ENCODE results near the gene RALGAPB. TPM values are rescaled to one million over a fixed set of nuclear protein-coding genes. Genes with fewer than 3 reads are reported as not detected.

The RALGAPB gene
- total and polyA plus RNA-seq, 2 experiments from 2014 or later: 10.2 to 40.4 TPM

DNA sequence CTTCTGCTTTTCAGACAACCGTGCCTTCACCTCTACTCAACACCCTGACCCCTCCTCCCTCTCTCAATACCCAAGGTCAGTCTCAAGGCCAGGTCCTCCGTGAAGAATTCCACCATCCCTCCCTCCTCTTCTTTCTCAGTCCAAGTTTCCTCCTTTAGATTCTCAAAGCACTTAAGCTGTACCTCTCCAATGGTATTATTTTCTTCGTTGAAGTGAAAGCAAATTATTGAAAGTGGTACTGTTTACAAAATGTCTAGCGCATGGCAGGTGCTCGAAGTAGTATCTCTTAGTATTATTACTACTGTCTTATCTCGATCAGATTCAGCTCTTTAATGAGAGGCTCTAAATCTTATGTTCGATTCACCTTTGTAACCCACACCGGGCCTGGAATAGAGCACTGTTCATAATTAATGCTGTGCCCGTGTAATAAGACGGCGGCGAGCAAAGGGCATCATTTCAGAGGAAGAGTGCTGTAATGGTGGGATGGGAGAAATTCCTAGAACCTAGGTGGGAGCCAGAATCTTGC lies 593 bp upstream of the RALGAPB start:
- Histone ChIP-seq H3K27ac (ENCODE audit: low read depth) (peak overlapping the region; percentile 65), H3K79me2 (replicated peaks; ENCODE audit: insufficient read depth) (peaks cover 40% of the 10 kb centered on the region), H3K4me3 (peak overlapping the region; percentile 55), H3K9me2 (ENCODE audit: insufficient read depth) (no peaks in the 10 kb centered on the region), H3F3A (replicated peaks; ENCODE audit: low read depth) (no peaks in the 10 kb centered on the region), H2AFZ (no peak overlapping the region), H3K4me2 (peak overlapping the region; percentile 74), H3K27me3 (ENCODE audit: insufficient read depth) (no peaks in the 10 kb centered on the region), H4K20me1 (replicated peaks; ENCODE audit: insufficient read depth) (peaks cover 15% of the 10 kb centered on the region), H3K36me3 (ENCODE audit: insufficient read depth) (no peaks in the 10 kb centered on the region), H3K4me1 (ENCODE audit: insufficient read depth) (peaks cover 9% of the 10 kb centered on the region)
- H3K9me3 Mint-ChIP-seq: no peaks in the 10 kb centered on the region; the same call in 2 of the 3 replicates
- peak; percentile 43 for DNase-seq (ENCODE audit: low spot score)
- H3K27me3 Mint-ChIP-seq (ENCODE audit: insufficient read depth, low read depth, poor library complexity): peaks cover 4% of the 10 kb centered on the region
- TF ChIP-seq ZNF331 (CRISPR knock-in tag; IDR thresholded peaks at IDR 0.05; ENCODE audit: low read depth) (no peak), EZH2 (IDR thresholded peaks at IDR 0.05; ENCODE audit: low read depth, unreplicated experiment) (no peak), ZNF114 (CRISPR knock-in tag; IDR thresholded peaks at IDR 0.05) (no peak), JUNB (IDR thresholded peaks at IDR 0.05; ENCODE audit: unreplicated experiment) (no peak), POLR2AphosphoS5 (IDR thresholded peaks at IDR 0.05; ENCODE audit: low read depth) (no peak), NANOG (IDR thresholded peaks at IDR 0.05; ENCODE audit: borderline replicate concordance) (no peak), EZH2phosphoT487 (IDR thresholded peaks at IDR 0.05; ENCODE audit: unreplicated experiment) (no peak), STAT1 (IDR thresholded peaks at IDR 0.05; ENCODE audit: unreplicated experiment) (no peak)
- TF ChIP-seq, protein P1, sequence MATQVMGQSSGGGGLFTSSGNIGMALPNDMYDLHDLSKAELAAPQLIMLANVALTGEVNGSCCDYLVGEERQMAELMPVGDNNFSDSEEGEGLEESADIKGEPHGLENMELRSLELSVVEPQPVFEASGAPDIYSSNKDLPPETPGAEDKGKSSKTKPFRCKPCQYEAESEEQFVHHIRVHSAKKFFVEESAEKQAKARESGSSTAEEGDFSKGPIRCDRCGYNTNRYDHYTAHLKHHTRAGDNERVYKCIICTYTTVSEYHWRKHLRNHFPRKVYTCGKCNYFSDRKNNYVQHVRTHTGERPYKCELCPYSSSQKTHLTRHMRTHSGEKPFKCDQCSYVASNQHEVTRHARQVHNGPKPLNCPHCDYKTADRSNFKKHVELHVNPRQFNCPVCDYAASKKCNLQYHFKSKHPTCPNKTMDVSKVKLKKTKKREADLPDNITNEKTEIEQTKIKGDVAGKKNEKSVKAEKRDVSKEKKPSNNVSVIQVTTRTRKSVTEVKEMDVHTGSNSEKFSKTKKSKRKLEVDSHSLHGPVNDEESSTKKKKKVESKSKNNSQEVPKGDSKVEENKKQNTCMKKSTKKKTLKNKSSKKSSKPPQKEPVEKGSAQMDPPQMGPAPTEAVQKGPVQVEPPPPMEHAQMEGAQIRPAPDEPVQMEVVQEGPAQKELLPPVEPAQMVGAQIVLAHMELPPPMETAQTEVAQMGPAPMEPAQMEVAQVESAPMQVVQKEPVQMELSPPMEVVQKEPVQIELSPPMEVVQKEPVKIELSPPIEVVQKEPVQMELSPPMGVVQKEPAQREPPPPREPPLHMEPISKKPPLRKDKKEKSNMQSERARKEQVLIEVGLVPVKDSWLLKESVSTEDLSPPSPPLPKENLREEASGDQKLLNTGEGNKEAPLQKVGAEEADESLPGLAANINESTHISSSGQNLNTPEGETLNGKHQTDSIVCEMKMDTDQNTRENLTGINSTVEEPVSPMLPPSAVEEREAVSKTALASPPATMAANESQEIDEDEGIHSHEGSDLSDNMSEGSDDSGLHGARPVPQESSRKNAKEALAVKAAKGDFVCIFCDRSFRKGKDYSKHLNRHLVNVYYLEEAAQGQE (IDR thresholded peaks at IDR 0.05; ENCODE audit: unreplicated experiment): no peak
- TF ChIP-seq, protein P2, sequence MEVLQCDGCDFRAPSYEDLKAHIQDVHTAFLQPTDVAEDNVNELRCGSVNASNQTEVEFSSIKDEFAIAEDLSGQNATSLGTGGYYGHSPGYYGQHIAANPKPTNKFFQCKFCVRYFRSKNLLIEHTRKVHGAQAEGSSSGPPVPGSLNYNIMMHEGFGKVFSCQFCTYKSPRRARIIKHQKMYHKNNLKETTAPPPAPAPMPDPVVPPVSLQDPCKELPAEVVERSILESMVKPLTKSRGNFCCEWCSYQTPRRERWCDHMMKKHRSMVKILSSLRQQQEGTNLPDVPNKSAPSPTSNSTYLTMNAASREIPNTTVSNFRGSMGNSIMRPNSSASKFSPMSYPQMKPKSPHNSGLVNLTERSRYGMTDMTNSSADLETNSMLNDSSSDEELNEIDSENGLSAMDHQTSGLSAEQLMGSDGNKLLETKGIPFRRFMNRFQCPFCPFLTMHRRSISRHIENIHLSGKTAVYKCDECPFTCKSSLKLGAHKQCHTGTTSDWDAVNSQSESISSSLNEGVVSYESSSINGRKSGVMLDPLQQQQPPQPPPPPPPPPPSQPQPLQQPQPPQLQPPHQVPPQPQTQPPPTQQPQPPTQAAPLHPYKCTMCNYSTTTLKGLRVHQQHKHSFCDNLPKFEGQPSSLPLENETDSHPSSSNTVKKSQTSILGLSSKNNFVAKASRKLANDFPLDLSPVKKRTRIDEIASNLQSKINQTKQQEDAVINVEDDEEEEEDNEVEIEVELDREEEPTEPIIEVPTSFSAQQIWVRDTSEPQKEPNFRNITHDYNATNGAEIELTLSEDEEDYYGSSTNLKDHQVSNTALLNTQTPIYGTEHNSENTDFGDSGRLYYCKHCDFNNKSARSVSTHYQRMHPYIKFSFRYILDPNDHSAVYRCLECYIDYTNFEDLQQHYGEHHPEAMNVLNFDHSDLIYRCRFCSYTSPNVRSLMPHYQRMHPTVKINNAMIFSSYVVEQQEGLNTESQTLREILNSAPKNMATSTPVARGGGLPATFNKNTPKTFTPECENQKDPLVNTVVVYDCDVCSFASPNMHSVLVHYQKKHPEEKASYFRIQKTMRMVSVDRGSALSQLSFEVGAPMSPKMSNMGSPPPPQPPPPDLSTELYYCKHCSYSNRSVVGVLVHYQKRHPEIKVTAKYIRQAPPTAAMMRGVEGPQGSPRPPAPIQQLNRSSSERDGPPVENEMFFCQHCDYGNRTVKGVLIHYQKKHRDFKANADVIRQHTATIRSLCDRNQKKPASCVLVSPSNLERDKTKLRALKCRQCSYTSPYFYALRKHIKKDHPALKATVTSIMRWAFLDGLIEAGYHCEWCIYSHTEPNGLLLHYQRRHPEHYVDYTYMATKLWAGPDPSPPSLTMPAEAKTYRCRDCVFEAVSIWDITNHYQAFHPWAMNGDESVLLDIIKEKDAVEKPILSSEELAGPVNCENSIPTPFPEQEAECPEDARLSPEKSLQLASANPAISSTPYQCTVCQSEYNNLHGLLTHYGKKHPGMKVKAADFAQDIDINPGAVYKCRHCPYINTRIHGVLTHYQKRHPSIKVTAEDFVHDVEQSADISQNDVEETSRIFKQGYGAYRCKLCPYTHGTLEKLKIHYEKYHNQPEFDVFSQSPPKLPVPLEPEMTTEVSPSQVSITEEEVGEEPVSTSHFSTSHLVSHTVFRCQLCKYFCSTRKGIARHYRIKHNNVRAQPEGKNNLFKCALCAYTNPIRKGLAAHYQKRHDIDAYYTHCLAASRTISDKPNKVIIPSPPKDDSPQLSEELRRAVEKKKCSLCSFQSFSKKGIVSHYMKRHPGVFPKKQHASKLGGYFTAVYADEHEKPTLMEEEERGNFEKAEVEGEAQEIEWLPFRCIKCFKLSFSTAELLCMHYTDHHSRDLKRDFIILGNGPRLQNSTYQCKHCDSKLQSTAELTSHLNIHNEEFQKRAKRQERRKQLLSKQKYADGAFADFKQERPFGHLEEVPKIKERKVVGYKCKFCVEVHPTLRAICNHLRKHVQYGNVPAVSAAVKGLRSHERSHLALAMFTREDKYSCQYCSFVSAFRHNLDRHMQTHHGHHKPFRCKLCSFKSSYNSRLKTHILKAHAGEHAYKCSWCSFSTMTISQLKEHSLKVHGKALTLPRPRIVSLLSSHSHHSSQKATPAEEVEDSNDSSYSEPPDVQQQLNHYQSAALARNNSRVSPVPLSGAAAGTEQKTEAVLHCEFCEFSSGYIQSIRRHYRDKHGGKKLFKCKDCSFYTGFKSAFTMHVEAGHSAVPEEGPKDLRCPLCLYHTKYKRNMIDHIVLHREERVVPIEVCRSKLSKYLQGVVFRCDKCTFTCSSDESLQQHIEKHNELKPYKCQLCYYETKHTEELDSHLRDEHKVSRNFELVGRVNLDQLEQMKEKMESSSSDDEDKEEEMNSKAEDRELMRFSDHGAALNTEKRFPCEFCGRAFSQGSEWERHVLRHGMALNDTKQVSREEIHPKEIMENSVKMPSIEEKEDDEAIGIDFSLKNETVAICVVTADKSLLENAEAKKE (CRISPR knock-in tag; IDR thresholded peaks at IDR 0.05): no peak
- TF ChIP-seq, protein P3, sequence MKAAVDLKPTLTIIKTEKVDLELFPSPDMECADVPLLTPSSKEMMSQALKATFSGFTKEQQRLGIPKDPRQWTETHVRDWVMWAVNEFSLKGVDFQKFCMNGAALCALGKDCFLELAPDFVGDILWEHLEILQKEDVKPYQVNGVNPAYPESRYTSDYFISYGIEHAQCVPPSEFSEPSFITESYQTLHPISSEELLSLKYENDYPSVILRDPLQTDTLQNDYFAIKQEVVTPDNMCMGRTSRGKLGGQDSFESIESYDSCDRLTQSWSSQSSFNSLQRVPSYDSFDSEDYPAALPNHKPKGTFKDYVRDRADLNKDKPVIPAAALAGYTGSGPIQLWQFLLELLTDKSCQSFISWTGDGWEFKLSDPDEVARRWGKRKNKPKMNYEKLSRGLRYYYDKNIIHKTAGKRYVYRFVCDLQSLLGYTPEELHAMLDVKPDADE (IDR thresholded peaks at IDR 0.05): no peak
- peak overlapping the region; percentile 86 for H3K4me3 Mint-ChIP-seq
- peak overlapping the region; percentile 98 for H3K27ac Mint-ChIP-seq
- ATAC-seq: no peak; the same call in 2 of the 3 replicates
- H3K4me1 Mint-ChIP-seq: peaks cover 14% of the 10 kb centered on the region
- H3K36me3 Mint-ChIP-seq (ENCODE audit: low read depth): no peaks in the 10 kb centered on the region

Measured in GM23338 (cell line).